ENCODE data around the gene C17orf100. TPM values are rescaled to one million over a fixed set of nuclear protein-coding genes. Genes with fewer than 3 reads are reported as not detected.

Gene C17orf100
- polyA plus RNA-seq, 2 donors = 2.1 to 2.9 TPM

DNA sequence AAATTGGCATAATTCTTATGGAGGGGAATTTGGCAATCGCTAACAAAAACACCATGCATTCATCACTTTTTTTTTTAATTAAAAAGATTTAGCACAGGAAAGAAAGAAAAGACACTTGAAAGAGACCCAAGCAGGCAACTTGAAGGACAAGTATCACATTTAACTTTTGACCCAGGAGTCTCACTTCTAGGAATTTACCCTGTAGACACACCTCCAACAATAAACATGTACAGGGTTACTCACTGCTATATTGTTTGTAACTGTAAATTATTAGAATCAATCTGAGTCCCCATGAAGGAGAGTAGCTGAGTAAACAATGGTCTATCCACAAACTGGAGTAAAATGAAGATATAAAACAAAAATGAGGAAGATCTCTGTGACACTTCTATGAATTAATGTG is 21.2 kb upstream of the C17orf100 start:
- no peaks in the 10 kb centered on the region for H3K4me1 ChIP-seq (ENCODE audit: control insufficient read depth in 2 of 2, insufficient read depth in 2 of 2, low read length in 1 of 2)
- H3K27ac ChIP-seq (ENCODE audit: low read depth in 2 of 2, low read length in 1 of 2) = no peak overlapping the region
- WGBS, 2 donors = 95 to 100% methylated on average over 1 of the region's 1 CpG
- H3K27me3 ChIP-seq (ENCODE audit: control insufficient read depth in 1 of 2, insufficient read depth in 2 of 2, low read length in 2 of 2) = no peaks in the 10 kb centered on the region
- no peaks in the 10 kb centered on the region for H3K9me3 ChIP-seq (ENCODE audit: control insufficient read depth in 2 of 2, insufficient read depth in 1 of 2, low read depth in 1 of 2, low read length in 1 of 2)
- peaks cover 6 to 8% of the 10 kb centered on the region in 2 donors for H3K36me3 ChIP-seq (ENCODE audit: control insufficient read depth in 2 of 2, insufficient read depth in 2 of 2, low read length in 1 of 2)
- H3K4me3 ChIP-seq (ENCODE audit: low read depth in 1 of 2, low read length in 2 of 2) = no peak overlapping the region

- Histone ChIP-seq H3K4me3 (ENCODE audit: low read depth in 1 of 2, low read length in 2 of 2) (no peak overlapping the region), H3K4me1 (ENCODE audit: control insufficient read depth in 2 of 2, insufficient read depth in 2 of 2, low read length in 1 of 2) (no peaks in the 10 kb centered on the region), H3K27ac (ENCODE audit: low read depth in 2 of 2, low read length in 1 of 2) (no peak overlapping the region), H3K36me3 (ENCODE audit: control insufficient read depth in 2 of 2, insufficient read depth in 2 of 2, low read length in 1 of 2) (peaks cover 5 to 10% of the 10 kb centered on the region in 2 donors), H3K9me3 (ENCODE audit: control insufficient read depth in 2 of 2, insufficient read depth in 1 of 2, low read depth in 1 of 2, low read length in 1 of 2) (no peaks in the 10 kb centered on the region), H3K27me3 (ENCODE audit: control insufficient read depth in 1 of 2, insufficient read depth in 2 of 2, low read length in 2 of 2) (no peaks in the 10 kb centered on the region)
Observed at GRCh38 chr17:6632530-6632929, 19.0 kb upstream of the C17orf100 start.

DNA sequence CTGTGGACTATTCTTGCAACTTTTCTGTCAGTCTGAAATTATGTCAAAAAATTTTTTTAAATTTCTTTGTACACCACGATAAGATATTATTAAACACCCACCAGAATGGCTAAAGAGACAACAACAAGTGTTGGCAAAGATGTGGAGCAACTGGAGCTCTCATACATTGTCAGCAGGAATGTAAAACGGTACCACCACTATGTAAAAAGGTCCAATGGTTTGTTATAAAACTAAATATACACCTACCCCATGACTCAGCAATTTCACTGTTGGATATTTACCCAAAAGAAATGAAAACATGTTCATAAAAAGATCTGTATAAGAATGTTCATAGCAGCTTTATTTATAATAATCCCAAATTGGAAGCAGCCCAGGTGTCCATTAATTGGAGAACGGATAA is 18.3 kb upstream of the C17orf100 start:
- Histone ChIP-seq H3K36me3 (ENCODE audit: control insufficient read depth in 2 of 2, insufficient read depth in 2 of 2, low read length in 1 of 2) (peaks cover 0 to 3% of the 10 kb centered on the region in 2 donors), H3K4me1 (ENCODE audit: control insufficient read depth in 2 of 2, insufficient read depth in 2 of 2, low read length in 1 of 2) (peaks cover 0 to 3% of the 10 kb centered on the region in 2 donors), H3K27me3 (ENCODE audit: control insufficient read depth in 1 of 2, insufficient read depth in 2 of 2, low read length in 2 of 2) (no peaks in the 10 kb centered on the region), H3K9me3 (ENCODE audit: control insufficient read depth in 2 of 2, insufficient read depth in 1 of 2, low read depth in 1 of 2, low read length in 1 of 2) (no peaks in the 10 kb centered on the region), H3K4me3 (ENCODE audit: low read depth in 1 of 2, low read length in 2 of 2) (no peak overlapping the region), H3K27ac (ENCODE audit: low read depth in 2 of 2, low read length in 1 of 2) (no peak overlapping the region)
- WGBS, 2 donors = 94 to 98% methylated on average over 3 of the region's 3 CpGs

DNA sequence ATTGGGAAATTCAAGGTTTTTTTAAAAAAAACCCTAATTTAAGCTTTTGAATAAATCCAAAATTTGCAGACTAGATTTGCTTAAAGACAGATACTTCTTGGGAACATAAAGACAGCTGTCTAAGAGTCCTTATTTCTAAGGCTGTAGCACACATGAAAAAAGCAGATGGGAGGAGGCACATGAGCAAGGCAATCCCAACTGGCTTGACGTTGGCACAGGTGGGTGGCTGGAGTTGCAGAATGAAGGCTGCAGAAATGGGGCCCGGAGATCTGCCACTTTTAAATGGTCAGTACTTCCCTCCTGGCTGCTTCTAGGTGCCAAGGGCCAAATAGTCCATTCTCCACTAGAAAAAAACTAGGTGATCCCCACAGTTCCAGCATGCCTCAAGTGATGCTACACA is 15.5 kb upstream of the C17orf100 start:
- Histone ChIP-seq H3K27me3 (ENCODE audit: control insufficient read depth in 1 of 2, insufficient read depth in 2 of 2, low read length in 2 of 2) (no peaks in the 10 kb centered on the region), H3K36me3 (ENCODE audit: control insufficient read depth in 2 of 2, insufficient read depth in 2 of 2, low read length in 1 of 2) (peaks cover 0 to 3% of the 10 kb centered on the region in 2 donors), H3K27ac (ENCODE audit: low read depth in 2 of 2, low read length in 1 of 2) (no peak overlapping the region), H3K4me3 (ENCODE audit: low read depth in 1 of 2, low read length in 2 of 2) (no peak overlapping the region), H3K9me3 (ENCODE audit: control insufficient read depth in 2 of 2, insufficient read depth in 1 of 2, low read depth in 1 of 2, low read length in 1 of 2) (no peaks in the 10 kb centered on the region), H3K4me1 (ENCODE audit: control insufficient read depth in 2 of 2, insufficient read depth in 2 of 2, low read length in 1 of 2) (peaks cover 11 to 16% of the 10 kb centered on the region in 2 donors)
- 76 to 79% methylated on average over 2 of the region's 2 CpGs for WGBS, 2 donors

DNA sequence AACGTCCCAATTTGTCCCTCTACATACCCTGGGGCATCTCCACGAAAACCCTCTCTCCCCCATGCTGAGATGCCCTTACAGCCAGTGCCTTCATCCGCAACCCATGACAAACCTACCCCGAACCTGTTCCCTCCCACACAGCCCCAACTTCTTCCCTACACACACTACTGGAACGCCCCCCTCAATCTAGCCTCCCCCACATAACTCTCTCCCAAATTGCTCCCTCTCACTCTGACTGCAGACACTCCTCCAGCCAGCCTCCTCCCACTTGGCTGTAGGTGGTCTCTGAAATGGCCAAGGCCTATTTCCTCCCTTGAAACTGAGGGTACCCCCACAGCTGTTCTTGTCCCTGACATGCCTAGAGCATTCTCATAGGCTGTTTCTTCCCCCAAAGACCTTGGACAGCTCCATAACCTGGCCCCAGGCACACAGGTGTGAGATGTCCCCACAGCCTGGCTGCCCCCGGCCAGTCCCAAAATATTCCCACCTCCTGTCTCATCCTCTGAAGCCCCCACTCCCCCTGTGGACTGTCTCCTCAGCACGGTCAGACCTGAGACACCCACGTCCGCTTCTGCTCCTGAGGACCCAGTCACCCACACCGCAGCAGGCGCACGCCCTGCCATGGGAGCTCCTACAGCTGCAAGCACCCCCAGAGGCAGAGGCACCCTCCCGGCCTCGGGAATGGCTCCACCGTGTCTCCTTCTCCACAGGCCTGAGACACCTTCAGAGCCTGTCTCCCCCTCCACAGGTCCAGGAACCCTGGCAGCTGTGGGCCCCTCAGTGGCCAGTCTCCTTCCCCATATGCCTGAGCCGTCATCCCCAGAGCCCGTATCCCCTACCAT is 14.7 kb upstream of the C17orf100 start:
- H3K9me3 ChIP-seq (ENCODE audit: control insufficient read depth in 2 of 2, insufficient read depth in 1 of 2, low read depth in 1 of 2, low read length in 1 of 2) = no peaks in the 10 kb centered on the region
- no peak overlapping the region for H3K27ac ChIP-seq (ENCODE audit: low read depth in 2 of 2, low read length in 1 of 2)
- H3K4me3 ChIP-seq (ENCODE audit: low read depth in 1 of 2, low read length in 2 of 2) = no peak overlapping the region
- H3K27me3 ChIP-seq (ENCODE audit: control insufficient read depth in 1 of 2, insufficient read depth in 2 of 2, low read length in 2 of 2) = no peaks in the 10 kb centered on the region
- H3K4me1 ChIP-seq (ENCODE audit: control insufficient read depth in 2 of 2, insufficient read depth in 2 of 2, low read length in 1 of 2) = peaks cover 11 to 16% of the 10 kb centered on the region in 2 donors
- H3K36me3 ChIP-seq (ENCODE audit: control insufficient read depth in 2 of 2, insufficient read depth in 2 of 2, low read length in 1 of 2) = peaks cover 0 to 3% of the 10 kb centered on the region in 2 donors
- 92 to 93% methylated on average over 17 of the region's 17 CpGs for WGBS, 2 donors

DNA sequence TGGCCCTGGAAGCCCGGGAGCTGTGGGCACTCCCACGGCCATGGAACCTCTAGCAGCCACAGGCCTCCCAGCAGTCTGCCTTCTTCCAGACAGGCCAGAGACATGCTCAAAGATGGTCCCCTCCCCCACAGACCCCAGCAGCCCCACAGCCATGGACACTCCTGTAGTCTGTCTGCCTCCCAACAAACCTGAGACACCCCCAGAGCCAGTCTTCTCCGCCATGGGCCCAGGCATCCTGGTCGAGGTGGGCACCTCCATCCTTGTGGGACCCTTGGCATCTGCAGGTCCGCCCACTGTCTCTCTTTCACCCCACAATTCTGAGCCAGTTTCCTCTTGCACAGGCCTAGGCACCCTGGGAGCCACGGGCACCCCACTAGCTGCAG is 14.1 kb upstream of the C17orf100 start:
- no peaks in the 10 kb centered on the region for H3K27me3 ChIP-seq (ENCODE audit: control insufficient read depth in 1 of 2, insufficient read depth in 2 of 2, low read length in 2 of 2)
- no peaks in the 10 kb centered on the region for H3K9me3 ChIP-seq (ENCODE audit: control insufficient read depth in 2 of 2, insufficient read depth in 1 of 2, low read depth in 1 of 2, low read length in 1 of 2)
- H3K4me1 ChIP-seq (ENCODE audit: control insufficient read depth in 2 of 2, insufficient read depth in 2 of 2, low read length in 1 of 2) = peaks cover 11 to 16% of the 10 kb centered on the region in 2 donors
- WGBS, 2 donors = 95% methylated on average over 6 of the region's 6 CpGs
- H3K27ac ChIP-seq (ENCODE audit: low read depth in 2 of 2, low read length in 1 of 2) = no peak overlapping the region
- H3K4me3 ChIP-seq (ENCODE audit: low read depth in 1 of 2, low read length in 2 of 2) = no peak overlapping the region
- peaks cover 0 to 3% of the 10 kb centered on the region in 2 donors for H3K36me3 ChIP-seq (ENCODE audit: control insufficient read depth in 2 of 2, insufficient read depth in 2 of 2, low read length in 1 of 2)

GRCh38 chr17:6638046-6638908 is 13.3 kb upstream of the C17orf100 start:
- H3K36me3 ChIP-seq (ENCODE audit: control insufficient read depth in 2 of 2, insufficient read depth in 2 of 2, low read length in 1 of 2) = peaks cover 0 to 3% of the 10 kb centered on the region in 2 donors
- H3K9me3 ChIP-seq (ENCODE audit: control insufficient read depth in 2 of 2, insufficient read depth in 1 of 2, low read depth in 1 of 2, low read length in 1 of 2) = no peaks in the 10 kb centered on the region
- no peaks in the 10 kb centered on the region for H3K27me3 ChIP-seq (ENCODE audit: control insufficient read depth in 1 of 2, insufficient read depth in 2 of 2, low read length in 2 of 2)
- WGBS, 2 donors = 72 to 74% methylated on average over 24 of the region's 24 CpGs
- H3K4me1 ChIP-seq (ENCODE audit: control insufficient read depth in 2 of 2, insufficient read depth in 2 of 2, low read length in 1 of 2) = peaks cover 11 to 16% of the 10 kb centered on the region in 2 donors
- no peak overlapping the region for H3K27ac ChIP-seq (ENCODE audit: low read depth in 2 of 2, low read length in 1 of 2)
- no peak overlapping the region for H3K4me3 ChIP-seq (ENCODE audit: low read depth in 1 of 2, low read length in 2 of 2)

- H3K27ac ChIP-seq (ENCODE audit: low read depth in 2 of 2, low read length in 1 of 2) = peak overlapping the region in 1 of 2 donors; percentile 3
- no peaks in the 10 kb centered on the region for H3K27me3 ChIP-seq (ENCODE audit: control insufficient read depth in 1 of 2, insufficient read depth in 2 of 2, low read length in 2 of 2)
- 28 to 34% methylated on average over 13 to 15 of the region's 15 CpGs for WGBS, 2 donors
- H3K4me1 ChIP-seq (ENCODE audit: control insufficient read depth in 2 of 2, insufficient read depth in 2 of 2, low read length in 1 of 2) = peaks cover 11 to 16% of the 10 kb centered on the region in 2 donors
- H3K36me3 ChIP-seq (ENCODE audit: control insufficient read depth in 2 of 2, insufficient read depth in 2 of 2, low read length in 1 of 2) = peaks cover 0 to 3% of the 10 kb centered on the region in 2 donors
- H3K4me3 ChIP-seq (ENCODE audit: low read depth in 1 of 2, low read length in 2 of 2) = peak overlapping the region; percentile 92 to 97
- no peaks in the 10 kb centered on the region for H3K9me3 ChIP-seq (ENCODE audit: control insufficient read depth in 2 of 2, insufficient read depth in 1 of 2, low read depth in 1 of 2, low read length in 1 of 2)
Observed at GRCh38 chr17:6639014-6639585, 12.5 kb upstream of the C17orf100 start.

Measured in esophagus (tissue), 2 donors.